H1 (cell line): ENCODE results near the gene OSCP1.

Experiments used
- CTCF ChIP-seq, 3 experiments: IDR thresholded peaks; 1 replicate in 2 of 3; 2 replicates in 1 of 3; pipeline versions ENCODE4 v1.5.1 to v1.6.1; 2011; ENCODE audit warnings: low read length in 3 of 3, mild to moderate bottlenecking in 3 of 3, inconsistent platforms in 2 of 3, low read depth in 1 of 3, moderate library complexity in 1 of 3; ENCODE audit not compliant: insufficient read depth in 1 of 3; ENCODE audit errors: control extremely low read depth in 1 of 3
- EZH2 ChIP-seq: fragments of 200-600 bp; sonication (generic); IDR thresholded peaks from 2 replicates; pipeline ENCODE4 v1.7.1; 2012; ENCODE audit warnings: low read depth, mild to moderate bottlenecking, moderate library complexity, low read length, inconsistent platforms; ENCODE audit not compliant: severe bottlenecking
- HDAC2 ChIP-seq, 2 experiments: fragments of 300-600 bp in 1 of 2; sonication (generic) in 1 of 2; IDR thresholded peaks; 2 replicates each; pipeline ENCODE4 v1.6.1; 2011 to 2012; ENCODE audit warnings: low read depth in 2 of 2, low read length in 2 of 2, mild to moderate bottlenecking in 2 of 2, moderate library complexity in 2 of 2, borderline replicate concordance in 1 of 2, inconsistent platforms in 1 of 2
- MAFK ChIP-seq: IDR thresholded peaks from 2 replicates; pipeline ENCODE4 v1.6.1; 2012; ENCODE audit warnings: low read depth, mild to moderate bottlenecking, improper control_type of control experiment, low read length
- POLR2A ChIP-seq, 2 experiments: IDR thresholded peaks; 1 replicate in 1 of 2; 2 replicates in 1 of 2; pipeline ENCODE4 v1.6.1; 2011; ENCODE audit warnings: low read depth in 2 of 2, low read length in 2 of 2, mild to moderate bottlenecking in 2 of 2; ENCODE audit errors: control extremely low read depth in 1 of 2
- POLR2AphosphoS5 ChIP-seq: IDR thresholded peaks from 2 replicates; pipeline ENCODE4 v1.6.1; 2011; ENCODE audit warnings: low read depth, low read length
- TF ChIP-seq, protein P1 (sequence below): IDR thresholded peaks from 2 replicates; pipeline ENCODE4 v1.6.1; 2012; ENCODE audit warnings: inconsistent platforms
- TF ChIP-seq, protein P2 (sequence below): IDR thresholded peaks from 2 replicates; pipeline ENCODE4 v1.6.1; 2012; ENCODE audit warnings: inconsistent platforms

- TF ChIP-seq, protein P1, sequence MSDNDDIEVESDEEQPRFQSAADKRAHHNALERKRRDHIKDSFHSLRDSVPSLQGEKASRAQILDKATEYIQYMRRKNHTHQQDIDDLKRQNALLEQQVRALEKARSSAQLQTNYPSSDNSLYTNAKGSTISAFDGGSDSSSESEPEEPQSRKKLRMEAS, result no peak
- no peak for TF ChIP-seq POLR2A (IDR thresholded peaks at IDR 0.05; ENCODE audit: control extremely low read depth in 1 of 2, low read depth in 2 of 2, low read length in 2 of 2)
- TF ChIP-seq MAFK, result no peak
- TF ChIP-seq CTCF (IDR thresholded peaks at IDR 0.05; ENCODE audit: control extremely low read depth in 1 of 3, insufficient read depth in 1 of 3, low read depth in 1 of 3, low read length in 3 of 3), result no peak
- no peak for TF ChIP-seq POLR2AphosphoS5
- no peak for TF ChIP-seq EZH2
- no peak for TF ChIP-seq HDAC2 (IDR thresholded peaks at IDR 0.05; ENCODE audit: borderline replicate concordance in 1 of 2, low read depth in 2 of 2, low read length in 2 of 2)
- TF ChIP-seq, protein P2, sequence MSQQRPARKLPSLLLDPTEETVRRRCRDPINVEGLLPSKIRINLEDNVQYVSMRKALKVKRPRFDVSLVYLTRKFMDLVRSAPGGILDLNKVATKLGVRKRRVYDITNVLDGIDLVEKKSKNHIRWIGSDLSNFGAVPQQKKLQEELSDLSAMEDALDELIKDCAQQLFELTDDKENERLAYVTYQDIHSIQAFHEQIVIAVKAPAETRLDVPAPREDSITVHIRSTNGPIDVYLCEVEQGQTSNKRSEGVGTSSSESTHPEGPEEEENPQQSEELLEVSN, result no peak
Observed at GRCh38 chr1:36469163-36469562, 18.9 kb upstream of the OSCP1 start.
